ENCODE data around the gene TPT1. TPM values are rescaled to one million over a fixed set of nuclear protein-coding genes. Genes with fewer than 3 reads are reported as not detected.
A peak's percentile ranks its signal among the peaks of the same experiment; 100 is the strongest.
"Not testable (repeated sequence)": the region's sequence is repeated elsewhere in the genome, so short reads cannot be mapped to it uniquely, and the experiment has no call there.

TPT1 gene
- total and polyA plus RNA-seq, 2 donors, result 4,768 to 12,260 TPM

- Histone ChIP-seq H3K4me3 (ENCODE audit: low read length in 2 of 2) (no peak overlapping the region), H3K27me3 (ENCODE audit: control insufficient read depth in 2 of 2, insufficient read depth in 1 of 2, low read length in 1 of 2) (no peaks in the 10 kb centered on the region), H3K27ac (ENCODE audit: low read depth in 1 of 2, low read length in 1 of 2) (no peak overlapping the region), H3K9me3 (ENCODE audit: control insufficient read depth in 2 of 2, insufficient read depth in 1 of 2, low read length in 1 of 2) (no peaks in the 10 kb centered on the region), H3K36me3 (ENCODE audit: control insufficient read depth in 2 of 2, insufficient read depth in 2 of 2, low read length in 1 of 2) (no peaks in the 10 kb centered on the region), H3K4me1 (ENCODE audit: control insufficient read depth in 2 of 2, insufficient read depth in 2 of 2, low read length in 2 of 2) (no peaks in the 10 kb centered on the region)
- no peak for DNase-seq (ENCODE audit: low read depth in 6 of 9, low spot score in 9 of 9)
- 96% methylated on average over 5 of the region's 5 CpGs for WGBS
These were observed 37.1 kb downstream of the TPT1 start for GRCh38 chr13:45303866-45304265.

DNA sequence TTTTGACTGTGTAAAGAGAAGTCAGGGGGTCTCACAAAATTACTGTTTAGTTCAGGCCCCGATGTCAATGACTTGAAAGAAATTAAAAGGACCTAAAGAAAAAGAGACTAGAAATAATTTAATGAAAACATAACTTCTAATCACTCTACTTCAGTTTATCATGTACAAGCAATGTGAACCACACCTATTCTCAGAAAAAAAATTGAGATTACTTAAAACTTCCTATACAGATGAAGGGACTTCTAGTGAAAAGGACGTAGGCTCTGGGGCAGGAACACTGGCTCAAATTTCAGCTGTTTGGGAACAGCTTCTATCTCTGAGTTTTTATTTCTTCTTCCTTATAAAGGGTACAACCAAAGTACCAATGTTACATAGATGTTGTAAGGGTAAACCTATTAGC lies 38.0 kb downstream of the TPT1 start:
- no peaks in the 10 kb centered on the region for H3K9me3 ChIP-seq (ENCODE audit: control insufficient read depth in 2 of 2, insufficient read depth in 1 of 2, low read length in 1 of 2)
- no peak overlapping the region for H3K4me3 ChIP-seq (ENCODE audit: low read length in 2 of 2)
- no peaks in the 10 kb centered on the region for H3K36me3 ChIP-seq (ENCODE audit: control insufficient read depth in 2 of 2, insufficient read depth in 2 of 2, low read length in 1 of 2)
- H3K27ac ChIP-seq (ENCODE audit: low read depth in 1 of 2, low read length in 1 of 2), result no peak overlapping the region
- H3K27me3 ChIP-seq (ENCODE audit: control insufficient read depth in 2 of 2, insufficient read depth in 1 of 2, low read length in 1 of 2), result no peaks in the 10 kb centered on the region
- WGBS, result 94% methylated on average over 2 of the region's 2 CpGs
- peaks cover 4 to 5% of the 10 kb centered on the region in 2 donors for H3K4me1 ChIP-seq (ENCODE audit: control insufficient read depth in 2 of 2, insufficient read depth in 2 of 2, low read length in 2 of 2)
- DNase-seq (ENCODE audit: low read depth in 6 of 9, low spot score in 9 of 9), result no peak

- Histone ChIP-seq H3K9me3 (ENCODE audit: control insufficient read depth in 2 of 2, insufficient read depth in 1 of 2, low read length in 1 of 2) (no peaks in the 10 kb centered on the region), H3K4me3 (ENCODE audit: low read length in 2 of 2) (no peak overlapping the region), H3K27ac (ENCODE audit: low read depth in 1 of 2, low read length in 1 of 2) (no peak overlapping the region), H3K36me3 (ENCODE audit: control insufficient read depth in 2 of 2, insufficient read depth in 2 of 2, low read length in 1 of 2) (no peaks in the 10 kb centered on the region), H3K4me1 (ENCODE audit: control insufficient read depth in 2 of 2, insufficient read depth in 2 of 2, low read length in 2 of 2) (peaks cover 8% of the 10 kb centered on the region in 2 donors), H3K27me3 (ENCODE audit: control insufficient read depth in 2 of 2, insufficient read depth in 1 of 2, low read length in 1 of 2) (no peaks in the 10 kb centered on the region)
- no peak for DNase-seq (ENCODE audit: low read depth in 6 of 9, low spot score in 9 of 9)
- WGBS, result 68% methylated on average over 3 of the region's 3 CpGs
These were observed 38.5 kb downstream of the TPT1 start for GRCh38 chr13:45302507-45302906.

- no peak overlapping the region for H3K4me3 ChIP-seq (ENCODE audit: low read length in 2 of 2)
- no peaks in the 10 kb centered on the region for H3K27me3 ChIP-seq (ENCODE audit: control insufficient read depth in 2 of 2, insufficient read depth in 1 of 2, low read length in 1 of 2)
- WGBS, result 87% methylated on average over 11 of the region's 11 CpGs
- H3K36me3 ChIP-seq (ENCODE audit: control insufficient read depth in 2 of 2, insufficient read depth in 2 of 2, low read length in 1 of 2), result no peaks in the 10 kb centered on the region
- H3K4me1 ChIP-seq (ENCODE audit: control insufficient read depth in 2 of 2, insufficient read depth in 2 of 2, low read length in 2 of 2), result peaks cover 14 to 19% of the 10 kb centered on the region in 2 donors
- DNase-seq (ENCODE audit: low read depth in 6 of 9, low spot score in 9 of 9), result no peak
- no peak overlapping the region for H3K27ac ChIP-seq (ENCODE audit: low read depth in 1 of 2, low read length in 1 of 2)
- H3K9me3 ChIP-seq (ENCODE audit: control insufficient read depth in 2 of 2, insufficient read depth in 1 of 2, low read length in 1 of 2), result no peaks in the 10 kb centered on the region
These were observed 39.7 kb downstream of the TPT1 start for GRCh38 chr13:45301263-45301662.

DNA sequence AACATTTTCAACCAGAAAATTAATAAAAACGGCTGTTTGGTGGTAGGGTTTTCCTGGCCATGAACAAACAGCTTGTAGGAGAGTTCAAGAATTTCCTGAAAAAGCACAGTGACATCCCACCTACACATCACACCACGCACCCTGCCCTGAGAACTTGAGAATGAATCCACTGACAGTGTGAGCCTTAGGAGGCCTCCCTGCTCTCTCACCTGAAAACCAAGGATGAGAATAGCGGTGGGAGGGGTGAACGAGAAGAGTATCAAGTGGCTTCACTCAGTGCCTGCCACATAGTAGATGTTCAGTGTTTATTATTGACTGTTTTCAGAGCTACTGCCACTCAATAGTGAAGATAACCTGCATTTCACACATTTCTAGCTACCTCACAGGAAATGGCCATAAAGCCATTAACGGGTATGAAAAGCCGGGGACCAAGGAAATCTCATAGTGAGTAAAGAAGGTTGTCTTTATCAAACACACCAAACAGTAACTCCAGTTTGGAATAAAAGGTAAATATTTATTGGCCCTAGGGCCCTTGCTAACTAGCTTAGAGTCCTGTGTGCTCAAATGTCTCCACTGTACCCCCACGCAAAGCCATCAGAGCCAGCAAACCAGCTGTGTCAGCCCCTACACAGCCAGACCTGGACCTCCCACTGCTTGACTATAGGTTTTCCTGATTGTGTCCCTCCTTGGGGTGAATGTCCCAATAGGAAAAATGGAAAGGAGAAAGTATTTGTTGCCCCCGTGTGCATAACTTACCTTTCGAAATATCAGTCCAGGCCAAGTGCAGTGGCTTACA lies 40.6 kb downstream of the TPT1 start:
- Histone ChIP-seq H3K36me3 (ENCODE audit: control insufficient read depth in 2 of 2, insufficient read depth in 2 of 2, low read length in 1 of 2) (no peaks in the 10 kb centered on the region), H3K9me3 (ENCODE audit: control insufficient read depth in 2 of 2, insufficient read depth in 1 of 2, low read length in 1 of 2) (no peaks in the 10 kb centered on the region), H3K4me1 (ENCODE audit: control insufficient read depth in 2 of 2, insufficient read depth in 2 of 2, low read length in 2 of 2) (peaks cover 14 to 23% of the 10 kb centered on the region in 2 donors), H3K27me3 (ENCODE audit: control insufficient read depth in 2 of 2, insufficient read depth in 1 of 2, low read length in 1 of 2) (no peaks in the 10 kb centered on the region), H3K4me3 (ENCODE audit: low read length in 2 of 2) (no peak overlapping the region), H3K27ac (ENCODE audit: low read depth in 1 of 2, low read length in 1 of 2) (no peak overlapping the region)
- WGBS, result 80% methylated on average over 9 of the region's 9 CpGs
- DNase-seq (ENCODE audit: low read depth in 6 of 9, low spot score in 9 of 9), result no peak

GRCh38 chr13:45299194-45299593 lies 41.8 kb downstream of the TPT1 start:
- Histone ChIP-seq H3K27ac (ENCODE audit: low read depth in 1 of 2, low read length in 1 of 2) (no peak overlapping the region), H3K4me3 (ENCODE audit: low read length in 2 of 2) (no peak overlapping the region), H3K9me3 (ENCODE audit: control insufficient read depth in 2 of 2, insufficient read depth in 1 of 2, low read length in 1 of 2) (no peaks in the 10 kb centered on the region), H3K36me3 (ENCODE audit: control insufficient read depth in 2 of 2, insufficient read depth in 2 of 2, low read length in 1 of 2) (no peaks in the 10 kb centered on the region), H3K4me1 (ENCODE audit: control insufficient read depth in 2 of 2, insufficient read depth in 2 of 2, low read length in 2 of 2) (peaks cover 14 to 24% of the 10 kb centered on the region in 2 donors), H3K27me3 (ENCODE audit: control insufficient read depth in 2 of 2, insufficient read depth in 1 of 2, low read length in 1 of 2) (no peaks in the 10 kb centered on the region)
- WGBS, result 94% methylated on average over 3 of the region's 3 CpGs
- no peak for DNase-seq (ENCODE audit: low read depth in 6 of 9, low spot score in 9 of 9)

DNA sequence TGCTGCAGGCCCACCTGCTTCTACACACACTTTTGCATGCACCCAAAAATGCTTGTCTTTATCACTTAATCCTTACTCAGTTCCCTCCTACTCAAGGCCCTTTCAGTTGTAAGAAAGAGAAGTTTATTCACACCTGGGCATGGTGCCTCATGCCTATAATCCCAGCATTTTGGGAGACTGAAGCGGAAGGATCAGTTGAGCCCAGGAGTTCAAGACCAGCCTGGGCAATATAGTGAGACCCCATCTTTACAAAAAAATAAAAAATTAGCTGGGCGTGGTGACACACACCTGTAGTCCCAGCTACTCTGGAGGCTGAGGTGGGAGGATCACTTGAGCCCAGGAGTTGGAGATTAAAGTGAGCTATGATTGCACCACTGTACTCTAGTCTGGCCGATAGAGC lies 42.4 kb downstream of the TPT1 start:
- not testable (repeated sequence) for H3K36me3 ChIP-seq (ENCODE audit: control insufficient read depth in 2 of 2, insufficient read depth in 2 of 2, low read length in 1 of 2); H3K27me3 ChIP-seq (ENCODE audit: control insufficient read depth in 2 of 2, insufficient read depth in 1 of 2, low read length in 1 of 2); H3K4me3 ChIP-seq (ENCODE audit: low read length in 2 of 2); DNase-seq (ENCODE audit: low read depth in 6 of 9, low spot score in 9 of 9); H3K9me3 ChIP-seq (ENCODE audit: control insufficient read depth in 2 of 2, insufficient read depth in 1 of 2, low read length in 1 of 2)
- WGBS, result 98% methylated on average over 3 of the region's 3 CpGs
- peak overlapping the region; percentile 65 to 80 for H3K27ac ChIP-seq (ENCODE audit: low read depth in 1 of 2, low read length in 1 of 2)
- peaks cover 14 to 24% of the 10 kb centered on the region in 2 donors for H3K4me1 ChIP-seq (ENCODE audit: control insufficient read depth in 2 of 2, insufficient read depth in 2 of 2, low read length in 2 of 2)

- Histone ChIP-seq H3K4me1 (ENCODE audit: control insufficient read depth in 2 of 2, insufficient read depth in 2 of 2, low read length in 2 of 2) (peaks cover 14 to 24% of the 10 kb centered on the region in 2 donors), H3K27ac (ENCODE audit: low read depth in 1 of 2, low read length in 1 of 2) (peak overlapping the region; percentile 65 to 80), H3K4me3 (ENCODE audit: low read length in 2 of 2) (no peak overlapping the region), H3K27me3 (ENCODE audit: control insufficient read depth in 2 of 2, insufficient read depth in 1 of 2, low read length in 1 of 2) (no peaks in the 10 kb centered on the region), H3K9me3 (ENCODE audit: control insufficient read depth in 2 of 2, insufficient read depth in 1 of 2, low read length in 1 of 2) (no peaks in the 10 kb centered on the region), H3K36me3 (ENCODE audit: control insufficient read depth in 2 of 2, insufficient read depth in 2 of 2, low read length in 1 of 2) (no peaks in the 10 kb centered on the region)
- no peak for DNase-seq (ENCODE audit: low read depth in 6 of 9, low spot score in 9 of 9)
- WGBS, result 67% methylated on average over 2 of the region's 2 CpGs
These were observed 42.8 kb downstream of the TPT1 start for GRCh38 chr13:45298206-45298505.

GRCh38 chr13:45297456-45298205 lies 43.4 kb downstream of the TPT1 start:
- H3K27ac ChIP-seq (ENCODE audit: low read depth in 1 of 2, low read length in 1 of 2), result peak overlapping the region; percentile 65 to 80
- H3K4me3 ChIP-seq (ENCODE audit: low read length in 2 of 2), result no peak overlapping the region

More at GRCh38 chr13:45297456-45298205, 43.4 kb downstream of the TPT1 start:
- Histone ChIP-seq H3K9me3 (ENCODE audit: control insufficient read depth in 2 of 2, insufficient read depth in 1 of 2, low read length in 1 of 2) (no peaks in the 10 kb centered on the region), H3K27me3 (ENCODE audit: control insufficient read depth in 2 of 2, insufficient read depth in 1 of 2, low read length in 1 of 2) (no peaks in the 10 kb centered on the region), H3K4me1 (ENCODE audit: control insufficient read depth in 2 of 2, insufficient read depth in 2 of 2, low read length in 2 of 2) (peaks cover 14 to 24% of the 10 kb centered on the region in 2 donors), H3K36me3 (ENCODE audit: control insufficient read depth in 2 of 2, insufficient read depth in 2 of 2, low read length in 1 of 2) (no peaks in the 10 kb centered on the region)
- DNase-seq (ENCODE audit: low read depth in 6 of 9, low spot score in 9 of 9), result peak in 3 of 9 donors; percentile 20 to 64 (median 32)
- WGBS, result 96% methylated on average over 7 of the region's 7 CpGs
